NCI-H2107 treated with DMSO at 0.1 percent for 48 hours (cell line): ENCODE data around the gene PXMP4.
"Not testable (repeated sequence)": the region's sequence is repeated elsewhere in the genome, so short reads cannot be mapped to it uniquely, and the experiment has no call there.

Source experiments
- DNase-seq: peaks from one replicate; lab custom pipeline; 2025; ENCODE audit not compliant: unreplicated experiment; lab: John Stamatoyannopoulos, UW

The PXMP4 gene

DNA sequence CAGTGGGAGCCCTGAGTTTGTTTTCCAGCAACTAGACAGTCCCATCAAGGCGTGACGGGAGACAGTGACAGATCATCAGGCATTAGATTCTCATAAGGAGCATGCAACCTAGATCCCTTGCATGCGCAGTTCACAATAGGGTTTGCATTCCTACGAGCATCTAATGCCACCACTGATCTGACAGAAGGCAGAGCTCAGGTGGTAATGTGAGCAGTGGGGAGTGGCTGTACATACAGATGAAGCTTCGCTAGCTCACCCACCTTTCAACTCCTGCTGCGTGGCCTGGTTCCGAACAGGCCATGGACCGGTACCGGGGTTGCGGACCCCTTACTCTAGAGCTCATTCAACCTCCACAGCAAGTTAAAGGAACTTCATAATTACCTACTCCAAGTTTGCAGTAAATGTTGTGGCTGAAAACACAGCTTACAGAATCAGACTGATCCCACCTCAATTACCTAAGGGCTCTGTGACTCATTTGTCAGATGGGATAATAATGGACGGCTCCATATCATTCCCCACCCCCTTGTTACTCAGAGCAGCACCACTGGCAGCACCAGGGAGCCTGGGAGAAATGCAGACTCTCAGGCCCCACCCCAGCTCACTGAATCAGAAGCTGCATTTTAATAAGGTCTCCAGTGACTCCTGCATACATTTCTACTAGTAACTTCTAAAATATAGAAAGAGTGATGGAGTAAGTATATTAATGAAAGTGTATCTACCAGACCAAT is 15.7 kb downstream of the PXMP4 start:
- no peak for DNase-seq

DNA sequence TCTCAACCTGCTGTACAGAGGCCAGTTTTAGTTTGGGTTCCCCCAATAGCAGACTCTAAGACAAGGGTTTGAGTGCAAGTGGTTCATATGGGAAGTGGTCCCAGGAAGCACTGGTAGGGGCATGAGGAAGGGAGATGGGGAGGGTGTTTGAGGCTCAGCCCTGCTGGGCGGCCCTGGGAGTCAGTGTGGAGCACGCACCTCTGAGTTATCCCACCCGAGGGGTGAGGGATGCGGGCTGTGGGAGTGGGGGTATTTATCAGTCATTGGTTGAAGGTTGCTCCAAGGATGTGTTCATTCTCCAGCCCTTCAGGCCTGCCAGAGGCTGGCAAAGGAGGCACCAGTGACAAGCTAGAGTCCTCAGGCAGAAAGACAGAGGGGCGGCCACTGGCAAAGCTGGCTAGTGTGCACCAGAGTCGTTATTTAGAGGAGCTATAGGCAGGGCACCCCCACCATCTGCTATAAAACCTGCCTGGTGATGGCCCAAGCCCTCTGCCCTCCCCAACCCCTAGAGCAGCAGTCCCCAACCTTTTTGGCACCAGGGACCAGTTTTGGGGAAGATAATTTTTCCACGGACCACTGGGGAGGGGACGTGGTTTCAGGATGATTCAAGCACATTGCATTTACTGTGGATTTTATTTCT is 16.5 kb downstream of the PXMP4 start:
- no peak for DNase-seq

DNA sequence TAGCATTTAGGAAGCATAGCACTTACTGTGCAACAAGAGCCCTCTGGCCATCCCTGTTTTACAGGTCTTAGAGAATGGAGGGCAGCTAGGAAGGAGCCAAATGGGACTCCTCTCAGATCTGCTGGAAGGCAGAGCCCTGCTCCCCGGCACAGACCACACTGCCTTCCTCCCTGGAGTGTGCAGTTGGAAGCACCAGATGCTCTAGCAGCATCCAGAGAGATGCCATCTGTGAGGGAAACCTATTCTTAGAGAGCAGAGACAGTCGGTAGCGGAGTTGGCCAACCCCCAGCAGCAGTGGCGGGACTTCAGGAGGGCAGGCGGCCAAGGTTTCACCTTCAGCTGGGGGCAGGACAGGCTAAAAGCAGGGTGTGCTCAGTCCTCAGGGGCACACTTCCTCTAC is 17.2 kb downstream of the PXMP4 start:
- DNase-seq, result no peak

DNA sequence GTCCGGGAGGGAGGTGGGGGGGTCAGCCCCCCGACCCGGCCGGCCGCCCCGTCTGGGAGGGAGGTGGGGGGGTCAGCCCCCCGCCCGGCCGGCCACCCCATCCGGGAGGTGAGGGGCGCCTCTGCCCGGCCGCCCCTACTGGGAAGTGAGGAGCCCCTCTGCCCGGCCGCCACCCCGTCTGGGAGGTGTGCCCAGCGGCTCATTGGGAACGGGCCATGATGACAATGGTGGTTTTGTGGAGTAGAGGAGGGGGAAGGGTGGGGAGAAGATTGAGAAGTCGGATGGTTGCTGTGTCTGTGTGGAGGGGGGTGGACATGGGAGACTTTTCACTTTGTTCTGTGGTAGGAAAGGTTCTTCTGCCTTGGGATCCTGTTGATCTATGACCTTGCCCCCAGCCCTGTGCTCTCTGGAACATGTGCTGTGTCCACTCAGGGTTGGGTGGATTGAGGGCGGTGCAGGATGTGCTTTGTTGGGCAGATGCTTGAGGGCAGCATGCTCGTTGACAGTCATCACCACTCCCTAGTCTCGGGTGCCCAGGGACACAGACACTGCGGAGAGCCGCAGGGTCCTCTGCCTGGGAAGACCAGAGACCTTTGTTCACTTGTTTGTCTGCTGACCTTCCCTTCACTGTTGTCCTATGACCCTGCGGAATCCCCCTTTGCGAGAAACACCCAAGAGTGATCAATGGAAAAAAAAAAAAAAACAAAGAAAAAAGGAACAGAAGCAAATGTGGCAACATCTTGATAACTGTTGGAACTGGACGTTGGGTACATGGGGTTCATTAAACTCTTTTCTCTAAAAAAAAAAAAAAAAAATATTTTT is 18.3 kb downstream of the PXMP4 start:
- no peak for DNase-seq

DNA sequence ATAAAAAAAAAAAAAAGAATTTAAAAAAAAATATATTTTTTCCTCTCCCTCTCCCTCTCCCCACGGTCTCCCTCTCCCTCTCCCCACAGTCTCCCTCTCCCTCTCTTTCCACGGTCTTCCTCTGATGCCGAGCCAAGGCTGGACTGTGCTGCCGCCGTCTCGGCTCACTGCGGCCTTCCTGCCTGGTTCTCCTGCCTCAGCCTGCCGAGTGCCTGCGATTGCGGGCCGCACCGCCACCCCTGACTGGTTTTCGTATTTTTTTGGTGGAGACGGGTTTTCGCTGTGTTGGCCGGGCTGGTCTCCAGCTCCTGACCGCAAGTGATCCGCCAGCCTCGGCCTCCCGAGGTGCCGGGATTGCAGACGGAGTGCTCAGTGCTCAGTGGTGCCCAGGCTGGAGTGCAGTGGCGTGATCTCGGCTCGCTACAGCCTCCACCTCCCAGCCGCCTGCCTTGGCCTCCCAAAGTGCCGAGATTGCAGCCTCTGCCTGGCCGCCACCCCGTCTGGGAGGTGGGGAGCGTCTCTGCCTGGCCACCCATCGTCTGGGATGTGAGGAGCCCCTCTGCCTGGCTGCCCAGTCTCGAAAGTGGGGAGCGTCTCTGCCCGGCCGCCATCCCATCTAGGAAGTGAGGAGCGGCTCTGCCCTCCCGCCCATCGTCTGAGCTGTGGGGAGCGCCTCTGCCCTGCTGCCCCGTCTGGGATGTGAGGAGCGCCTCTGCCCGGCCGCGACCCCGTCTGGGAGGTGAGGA is 19.2 kb downstream of the PXMP4 start:
- not testable (repeated sequence) for DNase-seq

DNA sequence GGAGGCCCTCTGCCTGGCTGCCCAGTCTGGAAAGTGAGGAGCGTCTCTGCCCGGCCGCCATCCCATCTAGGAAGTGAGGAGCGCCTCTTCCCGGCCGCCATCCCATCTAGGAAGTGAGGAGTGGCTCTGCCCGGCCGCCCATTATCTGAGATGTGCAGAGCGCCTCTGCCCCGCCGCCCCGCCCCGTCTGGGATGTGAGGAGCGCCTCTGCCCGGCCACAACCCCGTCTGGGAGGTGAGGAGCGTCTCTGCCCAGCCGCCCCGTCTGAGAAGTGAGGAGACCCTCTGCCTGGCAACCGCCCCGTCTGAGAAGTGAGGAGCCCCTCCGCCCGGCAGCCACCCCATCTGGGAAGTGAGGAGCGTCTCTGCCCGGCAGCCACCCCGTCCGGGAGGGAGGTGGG is 21.1 kb downstream of the PXMP4 start:
- not testable (repeated sequence) for DNase-seq

DNA sequence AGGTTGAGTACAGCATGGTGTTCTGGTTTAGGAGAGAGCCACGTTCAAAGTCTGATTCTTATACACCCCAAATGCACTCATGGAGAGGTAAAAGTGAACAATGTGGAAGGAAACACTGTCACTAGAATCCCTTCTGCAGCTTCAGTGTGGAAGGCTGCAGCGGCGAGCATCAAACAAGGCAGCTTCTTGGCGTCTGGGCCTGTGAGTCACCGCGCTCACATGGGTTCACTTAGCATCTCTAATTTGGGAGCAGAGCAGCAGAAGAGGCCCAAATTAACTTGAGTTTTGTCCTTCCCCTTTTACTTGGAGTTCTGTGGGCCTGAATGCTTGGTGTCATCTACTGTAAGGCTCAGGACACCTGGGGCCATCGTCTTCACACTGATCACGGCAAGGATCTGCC is 23.0 kb downstream of the PXMP4 start:
- DNase-seq, result no peak

DNA sequence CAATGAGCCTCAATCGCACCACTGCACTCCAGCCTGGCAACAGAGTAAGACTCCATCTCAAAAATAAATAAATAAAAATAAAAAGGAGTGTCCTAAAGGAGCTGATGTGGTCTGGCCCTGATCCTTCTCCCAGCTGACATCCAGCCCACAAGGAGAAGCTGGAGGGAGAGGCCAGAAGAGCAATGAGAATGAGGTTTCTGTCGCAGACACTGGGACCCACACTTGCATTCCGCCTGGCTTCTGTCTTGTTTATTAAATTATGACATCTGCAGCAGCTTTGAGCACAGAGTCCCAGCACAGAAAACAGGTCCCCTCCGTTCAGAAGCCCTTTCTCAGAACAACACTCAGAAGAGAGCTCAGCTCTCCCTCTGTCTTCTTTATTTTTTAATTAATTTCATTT is 23.7 kb downstream of the PXMP4 start:
- no peak for DNase-seq

DNA sequence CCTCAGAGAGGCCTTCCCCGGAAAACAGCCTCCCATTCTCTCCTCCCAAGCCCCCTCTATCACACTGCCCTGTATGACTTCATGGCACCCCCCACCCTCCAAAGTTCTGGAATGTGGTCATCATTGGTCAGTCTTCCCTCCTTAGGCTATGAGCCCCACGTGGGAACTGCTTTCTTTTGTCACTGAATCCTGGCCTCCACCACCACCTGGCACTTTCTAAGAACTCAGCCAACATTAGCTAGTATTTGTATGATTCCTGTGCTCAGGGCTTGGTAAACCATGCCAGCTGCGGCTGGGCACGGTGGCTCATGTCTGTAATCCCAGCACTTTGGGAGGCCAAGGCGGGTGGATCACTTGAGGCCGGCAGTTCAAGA is 25.5 kb downstream of the PXMP4 start:
- no peak for DNase-seq

DNA sequence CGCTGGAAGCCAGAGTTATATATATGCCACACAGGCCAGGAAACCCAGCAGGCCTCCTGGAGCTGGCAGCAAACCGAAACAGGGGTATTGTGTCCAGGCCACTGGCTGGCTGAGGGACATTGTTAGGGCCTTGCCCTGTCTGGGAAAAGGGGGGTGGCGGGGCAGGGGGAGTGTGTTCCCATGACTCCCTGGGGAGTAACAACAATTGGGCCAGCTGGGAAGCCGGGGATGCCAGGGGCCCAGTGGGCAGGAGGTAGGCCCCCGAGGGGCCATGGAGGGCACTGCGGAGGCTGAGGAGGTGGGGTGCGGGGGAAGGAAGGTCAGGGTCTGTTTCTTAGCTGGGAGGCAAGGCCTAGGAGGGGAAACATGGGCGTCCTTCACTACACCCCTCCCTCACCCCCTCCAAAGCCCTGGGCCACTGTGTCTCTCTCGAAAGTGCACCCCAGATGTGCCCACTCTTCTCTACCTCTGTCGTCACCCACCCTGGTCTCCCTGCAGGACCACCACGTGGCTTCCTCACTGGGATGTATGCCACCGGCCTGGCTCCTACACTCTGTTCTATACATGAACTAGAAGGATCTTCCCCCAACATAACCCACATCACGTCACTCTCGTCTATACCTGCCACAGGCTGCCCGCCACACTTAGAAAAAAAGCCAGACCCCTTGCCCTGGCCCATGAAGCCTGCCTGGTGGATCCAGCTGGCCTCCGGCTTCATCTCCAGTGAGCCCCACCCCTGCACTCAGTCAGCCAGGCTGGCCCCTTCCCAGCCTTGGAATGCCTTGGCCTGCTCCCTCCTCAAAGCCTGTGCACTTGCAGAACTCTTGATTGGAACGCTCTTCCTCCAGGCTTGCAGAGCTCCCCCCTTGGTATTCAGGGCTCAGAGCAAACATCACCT is 26.1 kb downstream of the PXMP4 start:
- DNase-seq, result no peak

DNA sequence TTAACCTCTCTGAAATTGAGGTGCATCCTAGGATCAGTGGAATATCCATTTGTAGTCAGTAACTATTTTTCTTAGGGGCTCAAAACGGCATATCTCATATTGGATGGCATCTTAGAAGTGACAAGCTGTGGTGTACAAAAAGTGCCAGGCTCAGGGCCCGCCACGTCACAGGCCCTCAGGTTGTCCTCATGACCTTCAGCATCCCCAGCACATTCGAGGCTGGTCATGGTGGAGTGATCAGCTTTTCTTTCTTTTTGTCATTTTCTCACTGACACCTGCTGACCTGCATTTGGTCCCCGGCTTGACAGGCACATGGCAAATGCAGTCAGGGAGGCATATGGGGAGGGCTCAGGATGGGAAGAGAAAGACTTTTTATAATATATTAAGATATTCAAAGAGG is 26.8 kb downstream of the PXMP4 start:
- DNase-seq, result no peak

DNA sequence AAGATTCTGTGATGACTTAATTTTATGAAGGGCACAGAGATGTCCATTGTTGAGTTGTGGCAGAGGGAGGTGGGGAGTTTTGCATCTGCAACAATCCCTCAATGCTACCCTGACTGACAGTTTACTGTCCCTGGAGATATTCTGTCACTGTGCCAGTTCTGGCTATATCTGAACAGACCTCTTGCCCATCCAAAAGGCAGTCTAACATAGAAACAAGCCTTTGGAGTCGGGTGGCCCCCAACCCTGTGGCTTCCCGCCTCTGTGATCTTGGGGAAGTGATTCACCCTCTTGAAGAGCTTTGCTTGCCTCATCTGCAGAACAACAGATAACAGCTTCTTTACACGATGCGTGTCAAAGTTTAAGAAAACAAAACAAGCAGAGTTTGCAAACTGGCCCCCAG is 30.1 kb downstream of the PXMP4 start:
- no peak for DNase-seq

DNA sequence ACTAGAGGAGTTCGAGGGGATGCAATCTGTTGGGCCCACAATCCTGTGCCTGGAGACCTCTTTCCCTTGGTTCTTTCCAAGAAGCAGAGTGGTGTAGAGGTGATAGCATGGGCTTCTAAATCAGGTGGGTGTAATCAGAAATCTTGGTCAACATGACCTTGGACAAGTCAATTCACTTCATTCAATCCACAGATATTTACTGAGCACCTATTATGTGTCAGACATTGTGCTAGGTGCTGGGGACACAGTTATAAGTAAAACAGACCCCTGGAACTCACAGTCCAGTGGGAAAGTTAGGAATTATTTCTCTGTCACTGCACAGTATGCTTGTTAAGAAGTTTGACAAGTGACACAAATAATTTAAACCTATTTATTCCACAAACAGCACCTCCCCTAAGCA is 30.6 kb downstream of the PXMP4 start:
- DNase-seq, result no peak

DNA sequence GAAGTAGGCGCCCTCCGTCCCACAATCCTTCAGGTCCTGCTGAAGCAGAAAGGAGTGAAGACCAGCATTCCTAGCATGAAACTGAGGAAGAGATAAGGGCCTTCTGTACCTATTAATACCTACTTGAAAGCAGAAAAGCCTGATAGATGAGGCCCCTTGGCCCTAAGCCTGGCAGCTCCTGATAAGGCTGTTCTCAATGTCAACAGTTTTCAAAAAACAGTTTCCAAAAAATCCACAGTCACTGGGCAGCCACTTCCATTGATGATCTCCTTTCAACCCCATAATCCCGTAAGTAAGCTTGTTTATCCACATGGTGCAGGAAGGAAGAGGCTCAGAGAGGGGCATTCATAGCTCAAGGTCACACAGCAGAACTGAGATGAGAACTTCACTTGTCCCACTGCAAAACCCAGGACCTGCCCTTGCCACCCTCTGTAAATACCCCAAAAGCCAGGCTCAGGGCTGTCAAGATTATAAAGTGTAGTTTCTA is 31.1 kb downstream of the PXMP4 start:
- DNase-seq, result no peak

DNA sequence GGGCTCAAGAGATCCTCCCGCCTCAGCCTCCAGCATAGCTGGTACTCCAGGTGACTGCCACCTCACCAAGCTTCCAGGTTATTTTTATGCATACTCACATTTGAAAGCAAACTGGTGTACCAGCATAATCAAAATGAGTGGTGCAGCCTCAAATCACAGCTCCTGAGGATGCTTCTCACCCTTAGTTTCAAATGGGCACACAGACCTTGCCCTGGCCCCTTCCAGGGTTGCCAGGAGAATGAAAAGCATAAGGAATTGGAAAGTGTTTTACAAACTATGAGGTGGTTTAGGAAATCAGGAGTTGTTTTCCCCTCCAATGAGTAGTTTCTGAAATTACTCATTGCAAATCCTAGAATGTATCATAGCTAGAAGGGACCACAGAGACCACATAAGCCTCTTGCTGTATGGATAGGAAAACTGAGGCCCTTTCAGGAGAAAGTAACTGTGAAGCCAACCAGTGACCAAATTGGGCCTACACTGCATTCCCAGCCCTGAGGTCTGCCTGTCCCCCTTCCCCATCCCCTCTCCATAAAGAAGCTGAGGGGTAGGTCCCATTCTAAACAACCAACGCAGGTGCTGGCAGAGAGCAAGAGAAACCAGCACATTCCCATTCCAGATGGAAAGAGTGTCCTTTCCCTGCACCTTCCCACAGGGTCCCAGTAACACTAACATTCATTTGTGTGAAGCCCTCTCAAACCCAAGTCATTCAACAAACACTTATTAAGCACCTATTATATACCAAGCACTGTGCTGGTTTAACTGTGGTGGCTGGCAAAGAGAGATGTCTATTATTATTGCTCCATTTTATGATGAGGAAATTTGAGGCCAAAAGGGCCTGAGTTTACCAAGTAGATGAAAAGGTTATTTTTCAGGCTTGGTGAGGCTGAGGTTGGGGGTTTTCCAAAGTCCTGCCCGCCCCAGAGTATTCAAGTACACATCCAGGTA is 31.8 kb downstream of the PXMP4 start:
- DNase-seq, result no peak

DNA sequence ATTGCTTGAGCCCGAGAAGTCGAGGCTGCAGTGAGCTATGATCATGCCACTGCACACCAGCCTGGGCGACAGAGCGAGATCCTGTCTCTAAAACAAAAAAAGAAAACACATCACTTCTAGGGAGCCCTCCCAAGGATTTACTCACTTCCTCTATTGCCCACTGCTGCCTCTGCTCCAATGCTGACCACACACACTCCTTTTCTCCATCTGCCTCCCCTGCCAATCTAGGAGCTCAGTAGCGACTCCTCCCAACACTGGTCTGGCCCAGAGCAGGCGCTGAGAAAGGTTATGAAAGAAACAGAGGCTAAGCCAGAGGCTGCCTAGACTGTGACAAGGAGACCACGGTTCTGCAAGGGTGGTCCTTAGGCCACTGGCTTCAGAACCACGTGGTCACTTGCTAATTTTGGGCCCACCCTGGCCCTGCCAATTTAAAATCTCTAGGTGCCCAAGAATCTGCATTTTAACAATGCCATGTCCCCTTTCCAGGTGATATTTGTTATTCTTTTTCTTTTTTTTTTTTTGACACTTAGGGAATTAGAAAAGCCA is 32.7 kb downstream of the PXMP4 start:
- DNase-seq, result no peak

DNA sequence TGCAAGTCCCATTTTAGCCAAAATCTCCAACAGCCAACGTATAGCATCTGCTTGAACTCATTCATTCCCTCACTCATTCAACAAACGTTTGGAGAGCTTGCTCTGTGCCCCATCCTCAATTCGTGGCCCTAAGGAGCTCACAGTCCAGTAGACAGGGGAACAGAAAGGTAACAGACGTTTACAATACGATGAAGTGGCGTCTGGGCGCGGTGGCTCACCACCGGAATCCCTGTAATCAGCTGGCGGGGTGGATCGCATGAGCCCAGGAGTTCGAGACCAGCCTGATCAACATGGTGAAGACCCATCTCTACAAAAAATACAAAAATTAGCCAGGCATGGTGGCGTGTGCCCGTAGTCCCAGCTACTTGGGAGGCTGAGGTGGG is 33.1 kb downstream of the PXMP4 start:
- no peak for DNase-seq

DNA sequence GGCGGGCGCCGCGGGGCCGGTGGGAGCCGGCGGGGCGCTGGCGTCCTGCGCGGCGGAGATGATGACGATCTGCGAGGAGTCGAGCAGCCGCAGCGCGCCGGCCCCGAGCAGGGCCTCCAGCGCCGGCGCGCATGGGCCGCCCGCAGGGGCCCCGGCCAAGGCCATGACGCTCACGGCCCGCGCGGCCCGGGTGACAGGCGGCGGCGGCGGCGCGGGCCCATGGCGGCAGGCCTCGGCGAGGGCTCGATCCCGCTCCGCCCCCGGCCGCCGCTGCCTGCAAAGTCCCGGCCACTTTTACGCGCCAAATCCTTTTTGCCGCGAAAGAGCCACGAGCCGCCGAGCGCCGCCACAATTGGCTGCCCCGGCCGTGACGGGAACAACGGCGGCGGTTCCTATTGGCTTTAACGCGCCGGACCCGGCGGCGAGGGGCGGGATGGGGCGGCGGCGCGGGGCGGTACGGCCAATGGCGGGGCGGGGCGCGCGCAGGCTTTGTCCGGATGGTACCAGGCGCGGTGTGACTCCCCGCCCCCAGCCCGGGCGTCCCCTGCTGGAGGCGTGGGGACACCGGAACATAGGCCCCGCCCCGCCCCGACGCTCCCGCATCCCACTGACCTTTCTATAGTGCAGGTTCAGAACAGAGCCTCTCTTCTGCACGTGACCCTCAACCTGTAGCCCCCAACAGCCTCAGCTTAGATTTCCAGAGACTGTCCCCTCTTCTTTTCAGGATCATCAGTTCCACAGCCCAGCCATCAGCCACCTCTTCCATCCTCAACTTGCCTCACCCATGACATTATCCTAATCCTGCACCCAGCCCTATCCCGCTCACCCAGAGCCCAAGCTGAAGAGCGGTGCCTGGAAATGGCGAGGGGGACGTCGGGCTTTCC is 33.8 kb downstream of the PXMP4 start, which contains the start of gene E2F1:
E2F1 (minus strand) TSS at position 286 of the 884 bp plus-strand sequence; CDS start at position 165, 121 bp downstream.
- peak; percentile 42 for DNase-seq
